ENCODE data around the gene SFT2D1. TPM values are rescaled to one million over a fixed set of nuclear protein-coding genes. Genes with fewer than 3 reads are reported as not detected.

SFT2D1 gene
- total RNA-seq, 1 donor from 2014 or later, result 29.8 TPM

GRCh38 chr6:166381381-166381732 lies 39.0 kb upstream of the SFT2D1 start:
- H3K4me3 Mint-ChIP-seq (ENCODE audit: low read depth), result peak overlapping the region; percentile 84
- TF ChIP-seq CTCF (IDR thresholded peaks at IDR 0.05; ENCODE audit: unreplicated experiment), result no peak
- H3K4me1 Mint-ChIP-seq (ENCODE audit: low read depth), result peaks cover 6% of the 10 kb centered on the region
- peak overlapping the region; percentile 88 for H3K27ac Mint-ChIP-seq
- no peaks in the 10 kb centered on the region for H3K27me3 Mint-ChIP-seq
- DNase-seq (ENCODE audit: low spot score, unreplicated experiment), result no peak
- no peaks in the 10 kb centered on the region for H3K36me3 Mint-ChIP-seq (ENCODE audit: insufficient read depth)
- no peaks in the 10 kb centered on the region for H3K9me3 Mint-ChIP-seq (ENCODE audit: low read depth)

- Mint-ChIP-seq H3K4me1 (ENCODE audit: low read depth) (peaks cover 6% of the 10 kb centered on the region), H3K36me3 (ENCODE audit: insufficient read depth) (no peaks in the 10 kb centered on the region), H3K27ac (no peak overlapping the region), H3K9me3 (ENCODE audit: low read depth) (no peaks in the 10 kb centered on the region), H3K4me3 (ENCODE audit: low read depth) (no peak overlapping the region), H3K27me3 (no peaks in the 10 kb centered on the region)
- no peak for TF ChIP-seq CTCF (IDR thresholded peaks at IDR 0.05; ENCODE audit: unreplicated experiment)
- DNase-seq (ENCODE audit: low spot score, unreplicated experiment), result no peak
These were observed 37.5 kb upstream of the SFT2D1 start for GRCh38 chr6:166379800-166380199.

- Mint-ChIP-seq H3K27ac (no peak overlapping the region), H3K9me3 (ENCODE audit: low read depth) (no peaks in the 10 kb centered on the region), H3K4me3 (ENCODE audit: low read depth) (no peak overlapping the region), H3K27me3 (no peaks in the 10 kb centered on the region), H3K36me3 (ENCODE audit: insufficient read depth) (no peaks in the 10 kb centered on the region), H3K4me1 (ENCODE audit: low read depth) (peaks cover 6% of the 10 kb centered on the region)
- TF ChIP-seq CTCF (IDR thresholded peaks at IDR 0.05; ENCODE audit: unreplicated experiment), result no peak
- DNase-seq (ENCODE audit: low spot score, unreplicated experiment), result no peak
These were observed 36.8 kb upstream of the SFT2D1 start for GRCh38 chr6:166379103-166379586.

- H3K36me3 Mint-ChIP-seq (ENCODE audit: insufficient read depth), result no peaks in the 10 kb centered on the region
- H3K4me3 Mint-ChIP-seq (ENCODE audit: low read depth), result no peak overlapping the region
- no peak overlapping the region for H3K27ac Mint-ChIP-seq
- H3K27me3 Mint-ChIP-seq, result no peaks in the 10 kb centered on the region
- TF ChIP-seq CTCF (IDR thresholded peaks at IDR 0.05; ENCODE audit: unreplicated experiment), result no peak
- H3K9me3 Mint-ChIP-seq (ENCODE audit: low read depth), result no peaks in the 10 kb centered on the region
- no peak for DNase-seq (ENCODE audit: low spot score, unreplicated experiment)
- H3K4me1 Mint-ChIP-seq (ENCODE audit: low read depth), result peaks cover 6% of the 10 kb centered on the region
These were observed 35.4 kb upstream of the SFT2D1 start for GRCh38 chr6:166377721-166378120.

GRCh38 chr6:166375013-166375412 lies 32.7 kb upstream of the SFT2D1 start:
- no peaks in the 10 kb centered on the region for H3K36me3 Mint-ChIP-seq (ENCODE audit: insufficient read depth)
- DNase-seq (ENCODE audit: low spot score, unreplicated experiment), result no peak
- no peaks in the 10 kb centered on the region for H3K27me3 Mint-ChIP-seq
- TF ChIP-seq CTCF (IDR thresholded peaks at IDR 0.05; ENCODE audit: unreplicated experiment), result no peak
- no peaks in the 10 kb centered on the region for H3K4me1 Mint-ChIP-seq (ENCODE audit: low read depth)
- H3K9me3 Mint-ChIP-seq (ENCODE audit: low read depth), result no peaks in the 10 kb centered on the region
- no peak overlapping the region for H3K27ac Mint-ChIP-seq
- H3K4me3 Mint-ChIP-seq (ENCODE audit: low read depth), result no peak overlapping the region
